Activated CD4-positive, alpha-beta memory T cell treated with anti-CD3 and anti-CD28 coated beads for 36 hours (primary cell): ENCODE results near the gene PBX4. TPM values are rescaled to one million over a fixed set of nuclear protein-coding genes. Genes with fewer than 3 reads are reported as not detected.

Experiments
- CTCF ChIA-PET: fragments of 350-600 bp; sonication (Branson Sonifier 250); formaldehyde crosslinking; loops from one replicate; lab custom pipeline; 2021; ENCODE audit warnings: antibody characterized with exemption, inconsistent platforms; lab: Charles Lee
- POLR2A ChIA-PET: fragments of 350-600 bp; sonication (Branson Sonifier 250); formaldehyde crosslinking; loops from one replicate; lab custom pipeline; 2021; ENCODE audit warnings: antibody characterized with exemption; lab: Charles Lee
- DNase-seq: peaks from one replicate; pipeline ENCODE4 v3.0.0-alpha.2; 2020
- H3K27ac Mint-ChIP-seq: one replicate; pipeline ENCODE4 v1.8.0; 2021; ENCODE audit warnings: mixed read lengths
- H3K27me3 Mint-ChIP-seq: one replicate; pipeline ENCODE4 v1.8.0; 2021; ENCODE audit warnings: mixed read lengths
- H3K36me3 Mint-ChIP-seq: one replicate; pipeline ENCODE4 v1.8.0; 2021; ENCODE audit warnings: mixed read lengths
- H3K4me1 Mint-ChIP-seq: one replicate; pipeline ENCODE4 v1.8.0; 2021; ENCODE audit warnings: low read depth, mixed read lengths
- H3K4me3 Mint-ChIP-seq: one replicate; pipeline ENCODE4 v1.8.0; 2021; ENCODE audit warnings: mild to moderate bottlenecking, mixed read lengths
- H3K9me3 Mint-ChIP-seq: one replicate; pipeline ENCODE4 v1.8.0; 2021; ENCODE audit warnings: mixed read lengths
- intact Hi-C: fragments of 100-400 bp; cut with micrococcal nuclease; formaldehyde crosslinking; loops from one replicate; pipeline ENCODE4 v1.15.1; 2023
- total RNA-seq, 2 experiments: library from RNA; stranded (reverse); gene quantifications; one replicate each; pipeline ENCODE4 v1.2.3, GENCODE V29; 2021

The PBX4 gene
- total RNA-seq, 2 experiments from 2014 or later, result 44.9 to 45.7 TPM

- POLR2A ChIA-PET, result no interaction called here
- Mint-ChIP-seq H3K36me3 (peaks cover 11% of the 10 kb centered on the region), H3K27me3 (no peaks in the 10 kb centered on the region), H3K4me1 (peaks cover 16% of the 10 kb centered on the region), H3K4me3 (no peak overlapping the region), H3K27ac (no peak overlapping the region), H3K9me3 (no peaks in the 10 kb centered on the region)
- intact Hi-C loops, result no loop called here
- CTCF ChIA-PET, result interaction anchor here (1.6 kb wide), 1 partner anchor 148 kb away, joined by 4 read pairs; no protein-coding TSS in a partner anchor
- no peak for DNase-seq
Observed at GRCh38 chr19:19514215-19514657, 104.3 kb downstream of the PBX4 start.

GRCh38 chr19:19513682-19514081 lies 104.8 kb downstream of the PBX4 start:
- Mint-ChIP-seq H3K36me3 (peaks cover 8% of the 10 kb centered on the region), H3K4me1 (peaks cover 14% of the 10 kb centered on the region)

More at GRCh38 chr19:19513682-19514081, 104.8 kb downstream of the PBX4 start:
- no peak for DNase-seq
- Mint-ChIP-seq H3K4me3 (no peak overlapping the region), H3K9me3 (no peaks in the 10 kb centered on the region), H3K27me3 (no peaks in the 10 kb centered on the region), H3K27ac (no peak overlapping the region)
- POLR2A ChIA-PET, result no interaction called here
- CTCF ChIA-PET, result no interaction called here
- intact Hi-C loops, result no loop called here

Other genes starting within 250 kb of the PBX4 start
- gene GATAD2A, start 213.0 kb downstream of the PBX4 start, total RNA-seq, result 100 to 1,000 TPM; 114 TPM
- 1 to 10 TPM; 3.1 to 4.7 TPM for gene TSSK6, start 103.1 kb downstream of the PBX4 start, total RNA-seq
- gene NDUFA13, start 102.5 kb downstream of the PBX4 start, total RNA-seq, result 100 to 1,000 TPM; 365 to 374 TPM
- 1 to 10 TPM; 6.9 to 8.2 TPM for gene YJEFN3, start 89.8 kb downstream of the PBX4 start, total RNA-seq
- under 1 TPM; 0.44 to 0.50 TPM for gene CILP2, start 80.4 kb downstream of the PBX4 start, total RNA-seq
- gene LPAR2, start 9.5 kb upstream of the PBX4 start, total RNA-seq, result 10 to 100 TPM; 32.5 to 33.1 TPM
- gene GMIP, start 25.0 kb upstream of the PBX4 start, total RNA-seq, result 10 to 100 TPM; 78.6 to 79.4 TPM
- gene ATP13A1, start 45.0 kb upstream of the PBX4 start, total RNA-seq, result 10 to 100 TPM; 66.6 to 69.2 TPM
- 10 to 100 TPM; 76.0 to 77.0 TPM for gene ZNF101, start 50.2 kb upstream of the PBX4 start, total RNA-seq
- gene ZNF14, start 114.4 kb upstream of the PBX4 start, total RNA-seq, result 1 to 10 TPM; 6.8 to 7.9 TPM
- gene ZNF506, start 203.1 kb upstream of the PBX4 start, total RNA-seq, result 10 to 100 TPM; 32.9 to 39.3 TPM
- gene ZNF253, start 247.2 kb upstream of the PBX4 start, total RNA-seq, result 10 to 100 TPM; 11.0 to 12.9 TPM